Activated T-helper 1 cell treated with anti-CD3 and anti-CD28 coated beads, Interleukin-12 subunit alpha, Interleukin-12 subunit beta, Interleukin-2, Interleukin-4 antibody, amounts not matched to agents 30 ng/mL and 10 ng/mL and 1 ng/mL, durations not matched to agents 14 hours and 24 hours and 36 hours (primary cell): Measurements from ENCODE around the gene NMBR. TPM values are rescaled to one million over a fixed set of nuclear protein-coding genes. Genes with fewer than 3 reads are reported as not detected.
"Not testable (repeated sequence)": the region's sequence is repeated elsewhere in the genome, so short reads cannot be mapped to it uniquely, and the experiment has no call there.

Experiments
- DNase-seq: peaks from one replicate; pipeline ENCODE4 v3.0.0; 2021; ENCODE audit warnings: low spot score
- H3K27ac Mint-ChIP-seq: one replicate; pipeline ENCODE4 v1.8.0; 2021; ENCODE audit warnings: mild to moderate bottlenecking, mixed read lengths
- H3K27me3 Mint-ChIP-seq: one replicate; pipeline ENCODE4 v1.8.0; 2022; ENCODE audit warnings: mild to moderate bottlenecking, moderate library complexity, mixed read lengths; ENCODE audit not compliant: insufficient read depth
- H3K36me3 Mint-ChIP-seq: one replicate; pipeline ENCODE4 v1.8.0; 2021; ENCODE audit warnings: low read depth, mixed read lengths
- H3K4me1 Mint-ChIP-seq: one replicate; pipeline ENCODE4 v1.8.0; 2021; ENCODE audit warnings: low read depth, mixed read lengths
- H3K4me3 Mint-ChIP-seq: one replicate; pipeline ENCODE4 v1.8.0; 2021; ENCODE audit warnings: mild to moderate bottlenecking, moderate library complexity, mixed read lengths
- H3K9me3 Mint-ChIP-seq: one replicate; pipeline ENCODE4 v1.8.0; 2021; ENCODE audit warnings: mixed read lengths
- intact Hi-C: fragments of 100-400 bp; cut with micrococcal nuclease; formaldehyde crosslinking; loops from one replicate; pipeline ENCODE4 v1.15.1; 2024
- total RNA-seq: library from RNA; stranded (reverse); gene quantifications from 2 replicates; pipeline ENCODE4 v1.2.3, GENCODE V29; 2022

NMBR gene
- total RNA-seq, 1 donor from 2014 or later, result not detected

- H3K36me3 Mint-ChIP-seq, result peaks cover 38% of the 10 kb centered on the region
- intact Hi-C loops, result no loop called here
- peaks cover 12% of the 10 kb centered on the region for H3K9me3 Mint-ChIP-seq
- no peak overlapping the region for H3K27ac Mint-ChIP-seq
- H3K4me1 Mint-ChIP-seq, result peaks cover 5% of the 10 kb centered on the region
- H3K4me3 Mint-ChIP-seq, result no peak overlapping the region
- no peaks in the 10 kb centered on the region for H3K27me3 Mint-ChIP-seq
- DNase-seq, result no peak
These were observed 27.1 kb upstream of the NMBR start for GRCh38 chr6:142173980-142174379.

GRCh38 chr6:142172758-142173157 lies 25.8 kb upstream of the NMBR start:
- H3K27ac Mint-ChIP-seq, result no peak overlapping the region
- peaks cover 34% of the 10 kb centered on the region for H3K36me3 Mint-ChIP-seq
- intact Hi-C loops, result no loop called here
- H3K27me3 Mint-ChIP-seq, result no peaks in the 10 kb centered on the region
- no peak overlapping the region for H3K4me3 Mint-ChIP-seq
- no peak for DNase-seq
- H3K9me3 Mint-ChIP-seq, result peaks cover 7% of the 10 kb centered on the region
- H3K4me1 Mint-ChIP-seq, result peaks cover 5% of the 10 kb centered on the region

- Mint-ChIP-seq H3K27me3 (no peaks in the 10 kb centered on the region), H3K27ac (no peak overlapping the region)
These were observed 24.4 kb upstream of the NMBR start for GRCh38 chr6:142171351-142171750.

GRCh38 chr6:142167486-142167885 lies 20.6 kb upstream of the NMBR start:
- Mint-ChIP-seq H3K4me3 (no peak overlapping the region), H3K36me3 (peaks cover 12% of the 10 kb centered on the region), H3K9me3 (no peaks in the 10 kb centered on the region), H3K27ac (no peak overlapping the region), H3K27me3 (no peaks in the 10 kb centered on the region), H3K4me1 (peaks cover 6% of the 10 kb centered on the region)
- intact Hi-C loops, result no loop called here
- DNase-seq, result no peak

More at GRCh38 chr6:142171351-142171750, 24.4 kb upstream of the NMBR start:
- DNase-seq, result no peak
- Mint-ChIP-seq H3K36me3 (peaks cover 30% of the 10 kb centered on the region), H3K9me3 (no peaks in the 10 kb centered on the region), H3K4me3 (no peak overlapping the region), H3K4me1 (peaks cover 5% of the 10 kb centered on the region)
- intact Hi-C loops, result no loop called here

GRCh38 chr6:142167071-142167470 lies 20.1 kb upstream of the NMBR start:
- Mint-ChIP-seq H3K4me3 (no peak overlapping the region), H3K36me3 (peaks cover 10% of the 10 kb centered on the region), H3K4me1 (peaks cover 6% of the 10 kb centered on the region), H3K27ac (no peak overlapping the region), H3K27me3 (no peaks in the 10 kb centered on the region), H3K9me3 (no peaks in the 10 kb centered on the region)
- no peak for DNase-seq
- intact Hi-C loops, result no loop called here

GRCh38 chr6:142165227-142165626 lies 18.3 kb upstream of the NMBR start:
- H3K4me1 Mint-ChIP-seq, result peaks cover 6% of the 10 kb centered on the region
- H3K9me3 Mint-ChIP-seq, result no peaks in the 10 kb centered on the region
- H3K4me3 Mint-ChIP-seq, result no peak overlapping the region
- peaks cover 9% of the 10 kb centered on the region for H3K36me3 Mint-ChIP-seq
- DNase-seq, result no peak
- intact Hi-C loops, result no loop called here
- H3K27me3 Mint-ChIP-seq, result no peaks in the 10 kb centered on the region
- H3K27ac Mint-ChIP-seq, result no peak overlapping the region

GRCh38 chr6:142162780-142163179 lies 15.9 kb upstream of the NMBR start:
- Mint-ChIP-seq H3K27ac (no peak overlapping the region), H3K9me3 (no peaks in the 10 kb centered on the region), H3K27me3 (no peaks in the 10 kb centered on the region), H3K4me3 (no peak overlapping the region), H3K4me1 (peaks cover 6% of the 10 kb centered on the region), H3K36me3 (peaks cover 6% of the 10 kb centered on the region)
- no peak for DNase-seq
- intact Hi-C loops, result no loop called here

GRCh38 chr6:142156758-142157068 lies 9.8 kb upstream of the NMBR start:
- not testable (repeated sequence) for H3K27me3 Mint-ChIP-seq, H3K27ac Mint-ChIP-seq, H3K9me3 Mint-ChIP-seq, H3K4me3 Mint-ChIP-seq, DNase-seq, H3K36me3 Mint-ChIP-seq
- H3K4me1 Mint-ChIP-seq, result peaks cover 19% of the 10 kb centered on the region
- intact Hi-C loops, result loop anchor here (1.0 kb wide), 2 partner anchors 51 to 232 kb away; no protein-coding TSS in a partner anchor

- no peak overlapping the region for H3K27ac Mint-ChIP-seq
- intact Hi-C loops, result loop anchor here (1.0 kb wide), 2 partner anchors 51 to 232 kb away; no protein-coding TSS in a partner anchor
- H3K9me3 Mint-ChIP-seq, result no peaks in the 10 kb centered on the region
- H3K4me1 Mint-ChIP-seq, result peaks cover 19% of the 10 kb centered on the region
- H3K4me3 Mint-ChIP-seq, result no peak overlapping the region
- H3K36me3 Mint-ChIP-seq, result peaks cover 1% of the 10 kb centered on the region
- DNase-seq, result no peak
- no peaks in the 10 kb centered on the region for H3K27me3 Mint-ChIP-seq
These were observed 9.2 kb upstream of the NMBR start for GRCh38 chr6:142155895-142156757.

- no peaks in the 10 kb centered on the region for H3K9me3 Mint-ChIP-seq
- peaks cover 19% of the 10 kb centered on the region for H3K4me1 Mint-ChIP-seq
- no peak for DNase-seq
- no peaks in the 10 kb centered on the region for H3K27me3 Mint-ChIP-seq
- intact Hi-C loops, result no loop called here
- no peak overlapping the region for H3K4me3 Mint-ChIP-seq
- H3K27ac Mint-ChIP-seq, result no peak overlapping the region
- H3K36me3 Mint-ChIP-seq, result peaks cover 9% of the 10 kb centered on the region
These were observed 8.2 kb upstream of the NMBR start for GRCh38 chr6:142155091-142155490.

GRCh38 chr6:142154336-142154735 lies 7.4 kb upstream of the NMBR start:
- Mint-ChIP-seq H3K36me3 (peaks cover 9% of the 10 kb centered on the region), H3K9me3 (no peaks in the 10 kb centered on the region), H3K27ac (no peak overlapping the region), H3K27me3 (no peaks in the 10 kb centered on the region), H3K4me1 (peaks cover 26% of the 10 kb centered on the region), H3K4me3 (no peak overlapping the region)
- intact Hi-C loops, result no loop called here
- no peak for DNase-seq

GRCh38 chr6:142153196-142153595 lies 6.3 kb upstream of the NMBR start:
- H3K27me3 Mint-ChIP-seq, result no peaks in the 10 kb centered on the region
- no peak for DNase-seq
- H3K9me3 Mint-ChIP-seq, result no peaks in the 10 kb centered on the region
- no peak overlapping the region for H3K4me3 Mint-ChIP-seq
- H3K4me1 Mint-ChIP-seq, result peaks cover 36% of the 10 kb centered on the region
- intact Hi-C loops, result no loop called here
- H3K36me3 Mint-ChIP-seq, result peaks cover 9% of the 10 kb centered on the region
- no peak overlapping the region for H3K27ac Mint-ChIP-seq

GRCh38 chr6:142152746-142153145 lies 5.8 kb upstream of the NMBR start:
- H3K9me3 Mint-ChIP-seq, result no peaks in the 10 kb centered on the region
- peaks cover 41% of the 10 kb centered on the region for H3K4me1 Mint-ChIP-seq
- DNase-seq, result no peak
- no peaks in the 10 kb centered on the region for H3K27me3 Mint-ChIP-seq
- H3K36me3 Mint-ChIP-seq, result peaks cover 9% of the 10 kb centered on the region
- H3K4me3 Mint-ChIP-seq, result no peak overlapping the region
- intact Hi-C loops, result no loop called here
- no peak overlapping the region for H3K27ac Mint-ChIP-seq
